ENCODE data around the gene NUTM2F. TPM values are rescaled to one million over a fixed set of nuclear protein-coding genes. Genes with fewer than 3 reads are reported as not detected.
"Not testable (repeated sequence)": the region's sequence is repeated elsewhere in the genome, so short reads cannot be mapped to it uniquely, and the experiment has no call there.

Gene NUTM2F
- total RNA-seq: not detected

GRCh38 chr9:94328544-94328943 is at the start of gene NUTM2F:
TSS of gene NUTM2F (minus strand) at chr9:94328644. CDS start at chr9:94328623, 21 bp downstream.
- DNase-seq: not testable (repeated sequence)

DNA sequence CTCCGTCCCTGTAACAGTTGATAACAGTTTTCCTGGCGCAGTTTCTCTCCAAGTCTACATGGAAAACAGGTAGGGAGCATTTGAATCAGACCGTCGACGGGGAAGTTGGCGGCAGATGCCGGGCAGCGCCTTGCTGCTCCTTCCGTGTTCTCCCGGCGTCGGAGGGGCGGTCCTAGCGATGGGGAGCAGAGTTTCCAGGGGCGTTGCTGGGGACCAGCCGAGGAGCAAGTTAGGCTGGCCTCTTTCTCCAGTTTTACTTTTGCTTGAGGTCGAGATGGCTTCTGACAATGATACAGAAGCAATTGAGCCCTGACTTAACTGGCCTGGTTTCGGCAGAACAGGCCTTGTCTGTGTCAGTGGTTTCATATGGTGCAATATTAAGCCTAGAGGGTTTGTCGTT is 46.8 kb upstream of the NUTM2F start:
- DNase-seq: not testable (repeated sequence)

GRCh38 chr9:94374176-94375056 is 46.0 kb upstream of the NUTM2F start:
- DNase-seq: peak; percentile 81

- DNase-seq: not testable (repeated sequence)
Measured at GRCh38 chr9:94373779-94374175, 45.3 kb upstream of the NUTM2F start.

- DNase-seq: not testable (repeated sequence)
Measured at GRCh38 chr9:94370266-94370665, 41.8 kb upstream of the NUTM2F start.

GRCh38 chr9:94364093-94364614 is 35.7 kb upstream of the NUTM2F start:
- not testable (repeated sequence) for DNase-seq

- DNase-seq: not testable (repeated sequence)
Measured at GRCh38 chr9:94357158-94357557, 28.7 kb upstream of the NUTM2F start.

- DNase-seq: not testable (repeated sequence)
Measured at GRCh38 chr9:94351901-94352723, 23.7 kb upstream of the NUTM2F start.

DNA sequence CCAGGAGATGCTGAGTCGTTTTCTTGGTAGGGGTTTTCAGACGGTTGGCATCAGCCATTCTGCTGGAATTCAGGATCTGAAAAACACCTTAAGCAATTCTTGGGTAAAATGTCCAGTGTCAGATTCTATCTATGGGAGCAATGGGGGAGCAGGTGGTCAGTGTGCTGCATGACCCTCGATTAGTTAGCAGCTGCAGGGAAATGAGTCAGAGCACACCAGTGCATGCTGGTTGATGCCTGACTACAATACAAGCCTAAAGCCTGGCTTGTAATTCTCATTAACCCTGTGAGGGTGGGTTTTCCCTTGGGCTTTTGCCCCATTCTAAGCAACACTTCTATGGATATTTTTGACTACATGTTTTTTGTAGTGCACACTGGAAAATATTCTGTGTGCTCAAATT is 20.3 kb upstream of the NUTM2F start:
- not testable (repeated sequence) for DNase-seq

- not testable (repeated sequence) for DNase-seq
Measured at GRCh38 chr9:94347451-94347850, 19.0 kb upstream of the NUTM2F start.

DNA sequence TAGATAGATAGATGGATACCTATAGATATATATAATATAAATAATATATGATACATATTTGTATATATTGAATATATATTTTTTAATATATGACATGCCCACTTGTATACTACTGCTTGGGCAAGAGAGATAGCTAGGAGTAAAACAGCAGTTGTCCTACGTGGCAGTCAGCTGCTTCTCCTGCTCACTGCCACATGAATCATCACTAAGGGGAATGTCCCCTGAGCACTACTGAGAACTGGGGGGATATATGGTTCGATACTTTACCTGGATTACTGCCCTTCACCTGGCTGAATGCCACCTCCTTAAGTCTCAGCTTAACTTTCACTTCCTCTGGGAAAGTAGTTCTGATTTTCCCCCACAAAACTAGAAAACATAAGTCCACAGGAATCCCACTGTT is 13.3 kb upstream of the NUTM2F start:
- DNase-seq: not testable (repeated sequence)

DNA sequence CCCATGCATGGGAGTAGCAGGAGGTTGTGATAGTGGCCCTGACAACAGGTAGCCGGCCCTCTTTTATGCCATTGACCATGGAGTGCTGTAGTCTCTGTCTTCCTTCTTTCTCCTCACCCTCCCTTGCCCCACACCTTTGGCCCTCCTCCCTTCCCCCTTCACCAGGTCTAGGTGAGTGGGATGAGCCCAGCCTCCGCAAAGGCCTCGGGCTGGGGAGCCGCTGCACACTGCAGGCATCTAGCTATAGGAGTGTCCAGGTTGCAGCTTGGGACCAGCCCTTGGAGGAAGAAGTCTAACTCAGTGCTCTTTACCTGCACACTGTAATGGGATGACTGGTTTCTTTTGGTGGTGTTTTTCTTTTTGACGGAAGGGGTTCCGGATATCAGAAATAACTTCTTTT is 12.3 kb upstream of the NUTM2F start:
- not testable (repeated sequence) for DNase-seq

DNA sequence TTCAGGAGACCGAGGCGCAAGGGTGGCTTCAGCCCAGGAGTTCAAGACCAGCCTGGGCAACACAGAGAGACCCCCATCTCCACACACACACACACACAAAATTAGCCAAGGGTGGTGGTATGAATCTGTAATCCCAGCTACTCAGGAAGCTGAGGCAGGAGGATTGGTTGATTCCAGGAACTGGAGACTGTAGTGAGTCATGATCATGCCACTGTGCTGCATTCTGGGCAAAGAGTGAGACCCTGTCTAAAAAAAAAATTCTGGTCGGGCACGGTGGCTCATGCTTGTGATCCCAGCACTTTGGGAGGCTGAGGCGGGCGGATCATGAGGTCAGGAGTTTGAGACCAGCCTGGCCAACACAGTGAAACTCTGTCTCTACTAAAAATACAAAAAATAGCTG is 11.2 kb upstream of the NUTM2F start:
- DNase-seq: not testable (repeated sequence)

GRCh38 chr9:94338723-94339122 is 10.3 kb upstream of the NUTM2F start:
- not testable (repeated sequence) for DNase-seq

- not testable (repeated sequence) for DNase-seq
Measured at GRCh38 chr9:94336445-94336844, 8.0 kb upstream of the NUTM2F start.

DNA sequence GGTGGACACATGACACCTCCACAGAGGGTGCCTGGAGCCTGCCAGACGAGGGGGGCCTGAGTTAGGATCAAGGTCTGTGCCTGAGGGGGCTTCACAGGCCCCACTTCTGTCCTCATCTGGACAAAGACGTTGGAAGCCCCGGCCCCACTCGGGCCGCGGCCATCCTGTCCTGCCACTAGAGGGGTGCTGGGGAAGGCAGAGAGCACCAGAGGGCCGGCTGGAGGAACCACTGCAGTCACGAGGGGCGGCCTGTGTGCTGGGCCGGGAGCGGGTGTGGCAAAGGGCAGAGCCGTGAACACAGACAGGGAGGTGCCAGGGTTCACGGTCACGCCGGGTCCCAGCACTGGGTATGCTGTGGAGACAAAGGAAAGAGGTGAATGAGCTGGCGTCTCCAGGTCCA is 2.9 kb downstream of the NUTM2F start:
- DNase-seq: not testable (repeated sequence)

DNA sequence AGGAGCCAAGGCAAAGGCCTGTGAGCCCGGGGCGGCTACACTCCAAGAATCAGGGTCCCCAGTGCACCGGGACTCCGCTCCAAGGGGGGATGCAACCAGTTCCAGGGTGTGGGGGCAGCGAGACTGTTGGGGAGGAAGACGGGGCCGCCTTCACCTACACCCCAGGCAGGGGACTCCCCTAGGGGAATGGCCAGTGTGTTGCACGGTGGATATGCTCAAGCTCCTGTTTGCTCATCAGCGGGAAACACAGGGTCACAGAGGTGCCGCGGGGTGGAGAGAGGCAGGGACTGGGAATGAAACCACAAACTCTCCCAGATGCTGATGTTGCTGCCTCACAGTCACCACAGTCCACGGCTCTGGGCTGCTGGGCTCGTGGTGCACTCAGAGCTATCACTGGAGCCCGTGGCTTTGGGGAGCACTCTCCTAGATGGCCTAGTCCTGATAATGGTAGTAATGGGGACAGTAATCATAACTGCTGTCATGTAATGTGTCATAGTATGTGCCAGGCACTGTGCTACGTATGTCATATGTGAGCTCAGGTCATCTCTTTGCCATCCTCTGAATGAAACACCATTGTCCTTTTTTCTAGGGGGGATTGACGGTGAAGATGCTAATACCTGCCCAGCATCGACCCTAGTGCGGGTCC is 5.2 kb downstream of the NUTM2F start:
- not testable (repeated sequence) for DNase-seq

DNA sequence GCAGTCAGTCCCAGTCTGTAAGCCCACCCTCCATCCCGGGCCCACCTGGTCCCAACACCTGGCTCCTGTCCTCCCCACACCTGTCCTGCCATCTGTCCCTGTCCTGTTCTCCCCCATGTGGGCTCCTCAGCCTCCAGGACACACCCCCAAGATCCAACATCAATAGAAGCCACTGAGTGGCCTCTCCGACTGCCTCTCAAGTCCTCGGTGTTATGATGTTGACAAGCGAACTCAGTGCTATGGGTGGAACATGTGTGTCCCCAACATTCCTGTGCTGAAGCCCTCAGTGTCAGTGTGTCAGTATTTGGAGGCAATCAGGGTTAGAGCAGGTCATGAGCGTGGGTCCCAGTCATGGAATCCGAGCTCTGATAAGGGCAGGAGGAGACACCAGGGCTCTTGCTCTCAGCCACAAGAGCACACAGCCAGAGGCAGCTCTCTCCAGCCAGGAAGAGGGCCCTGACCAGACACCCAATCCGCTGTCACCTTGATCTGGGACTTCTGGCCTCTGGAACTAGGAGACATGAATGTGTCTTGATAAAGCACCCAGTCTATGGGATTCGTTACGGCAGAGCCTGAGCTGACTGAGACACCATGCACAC is 6.0 kb downstream of the NUTM2F start:
- DNase-seq: not testable (repeated sequence)

DNA sequence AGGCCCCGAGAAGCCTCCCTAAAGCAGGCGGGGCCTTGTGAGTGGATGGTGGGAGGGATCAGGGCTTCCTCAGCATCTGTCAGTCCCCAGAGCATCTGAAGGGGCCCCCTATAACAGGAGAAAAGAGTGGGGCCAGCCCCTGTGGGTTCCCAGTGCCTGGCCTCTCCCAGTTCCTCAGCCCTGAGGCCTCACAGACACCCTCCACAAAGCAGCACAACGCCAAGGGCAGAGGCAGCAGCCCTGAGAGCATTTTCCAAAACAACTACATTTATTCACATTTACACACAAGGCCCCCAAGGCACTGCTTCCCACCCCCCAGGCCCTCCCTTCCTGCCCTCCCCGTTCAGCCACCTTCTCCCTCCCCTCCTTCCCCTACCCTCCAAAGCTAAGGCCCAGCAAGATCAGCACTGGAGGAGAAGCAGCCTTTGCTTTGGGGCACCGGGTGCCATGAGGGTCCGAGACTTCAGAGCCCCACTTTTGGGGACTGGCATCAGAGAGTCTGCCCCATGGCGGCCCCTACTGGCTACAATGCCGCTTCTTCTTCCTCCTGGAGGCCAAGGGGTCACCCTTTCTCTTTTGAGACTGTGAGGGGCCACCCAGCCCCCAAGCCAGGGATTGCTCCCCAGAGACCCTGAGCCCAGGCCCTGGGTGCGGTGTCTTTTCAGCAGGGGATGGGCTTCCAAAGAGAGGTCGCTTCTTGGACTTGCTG is 10.3 kb downstream of the NUTM2F start:
- DNase-seq: not testable (repeated sequence)

- not testable (repeated sequence) for DNase-seq
Measured at GRCh38 chr9:94316236-94316635, 12.2 kb downstream of the NUTM2F start.
